Measurements from ENCODE around the gene LEMD2. TPM values are rescaled to one million over a fixed set of nuclear protein-coding genes. Genes with fewer than 3 reads are reported as not detected.

Gene LEMD2
- total RNA-seq, 4 donors from 2014 or later = 36.4 to 65.3 (median 55.4) TPM

DNA sequence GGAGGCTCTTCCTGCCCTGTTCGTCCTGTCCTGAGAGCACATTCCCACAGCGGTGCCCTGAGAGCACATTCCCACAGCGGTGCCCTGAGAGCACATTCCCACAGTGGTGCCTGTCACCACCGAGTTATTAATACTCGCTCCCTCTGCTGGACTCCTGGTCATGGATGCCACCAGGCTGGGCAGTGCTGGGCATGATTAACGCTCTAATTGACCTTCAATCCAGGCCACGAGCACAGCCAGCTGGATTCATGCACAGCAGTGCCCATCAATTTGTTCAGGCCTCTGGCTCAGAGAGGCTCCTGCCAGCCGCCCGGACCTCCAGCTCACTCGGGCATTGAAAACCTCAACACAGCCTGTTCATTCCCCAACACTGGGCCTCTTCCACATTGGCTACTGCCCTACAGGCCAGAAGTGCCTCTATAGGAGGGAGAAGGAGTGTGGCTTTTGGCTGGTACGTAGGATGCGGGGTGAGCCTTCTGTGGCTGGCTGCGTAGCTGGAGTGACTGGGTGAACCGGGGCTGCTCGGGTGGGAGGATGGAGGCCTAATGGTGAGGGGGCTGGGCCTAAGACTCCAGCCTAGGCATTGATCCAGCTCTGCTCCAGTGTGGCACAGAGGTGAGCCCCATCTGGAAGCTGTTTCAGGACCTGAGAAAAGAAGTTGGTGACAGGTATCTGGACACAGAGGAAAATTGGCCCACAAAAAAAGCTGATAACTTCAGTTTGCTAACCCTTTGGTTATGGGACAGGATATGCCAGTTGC is 51.5 kb downstream of the LEMD2 start:
- WGBS = 87% methylated on average over 14 of the region's 15 CpGs
- Histone ChIP-seq H3K4me3 (no peak overlapping the region), H3K4me1 (peaks cover 0 to 49% (median 0%) of the 10 kb centered on the region in 4 donors), H3K36me3 (peaks cover 0 to 47% (median 0%) of the 10 kb centered on the region in 4 donors), H3K27ac (replicated peaks in 1 of 4) (no peak overlapping the region), H3K27me3 (peaks cover 0 to 6% (median 0%) of the 10 kb centered on the region in 4 donors), H3K9me3 (no peaks in the 10 kb centered on the region)
- TF ChIP-seq, protein P1, sequence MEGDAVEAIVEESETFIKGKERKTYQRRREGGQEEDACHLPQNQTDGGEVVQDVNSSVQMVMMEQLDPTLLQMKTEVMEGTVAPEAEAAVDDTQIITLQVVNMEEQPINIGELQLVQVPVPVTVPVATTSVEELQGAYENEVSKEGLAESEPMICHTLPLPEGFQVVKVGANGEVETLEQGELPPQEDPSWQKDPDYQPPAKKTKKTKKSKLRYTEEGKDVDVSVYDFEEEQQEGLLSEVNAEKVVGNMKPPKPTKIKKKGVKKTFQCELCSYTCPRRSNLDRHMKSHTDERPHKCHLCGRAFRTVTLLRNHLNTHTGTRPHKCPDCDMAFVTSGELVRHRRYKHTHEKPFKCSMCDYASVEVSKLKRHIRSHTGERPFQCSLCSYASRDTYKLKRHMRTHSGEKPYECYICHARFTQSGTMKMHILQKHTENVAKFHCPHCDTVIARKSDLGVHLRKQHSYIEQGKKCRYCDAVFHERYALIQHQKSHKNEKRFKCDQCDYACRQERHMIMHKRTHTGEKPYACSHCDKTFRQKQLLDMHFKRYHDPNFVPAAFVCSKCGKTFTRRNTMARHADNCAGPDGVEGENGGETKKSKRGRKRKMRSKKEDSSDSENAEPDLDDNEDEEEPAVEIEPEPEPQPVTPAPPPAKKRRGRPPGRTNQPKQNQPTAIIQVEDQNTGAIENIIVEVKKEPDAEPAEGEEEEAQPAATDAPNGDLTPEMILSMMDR (IDR thresholded peaks at IDR 0.05) = no peak
- TF ChIP-seq EP300 (IDR thresholded peaks at IDR 0.05) = no peak
- TF ChIP-seq POLR2A (IDR thresholded peaks at IDR 0.05; ENCODE audit: low read depth) = no peak
- TF ChIP-seq POLR2AphosphoS5 (IDR thresholded peaks at IDR 0.05) = no peak
- no peak for DNase-seq (ENCODE audit: extremely low spot score)
- intact Hi-C loops (cut with DNase I) = no loop called here

DNA sequence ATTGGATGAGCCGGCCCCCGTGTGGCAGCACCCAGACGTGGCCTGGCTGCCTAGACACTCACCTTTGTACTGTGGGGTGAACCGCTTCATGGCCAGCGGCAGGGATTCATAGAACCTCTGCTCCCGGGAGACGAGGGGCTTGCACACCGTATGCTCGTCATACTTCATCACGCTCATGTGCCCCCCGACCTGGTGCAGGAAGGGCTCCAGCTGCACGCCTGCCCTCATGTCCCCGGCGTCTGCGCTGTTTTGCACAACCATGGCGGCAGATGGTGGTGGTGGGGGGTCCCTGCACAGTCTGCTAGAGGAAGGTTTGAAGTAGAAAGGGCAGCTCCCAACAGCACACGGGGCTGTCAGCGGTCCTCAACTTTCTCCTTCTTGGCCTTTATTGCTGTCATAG is 53.7 kb downstream of the LEMD2 start:
- H3K27ac ChIP-seq (replicated peaks in 1 of 4) = no peak overlapping the region
- intact Hi-C loops (cut with DNase I) = no loop called here

DNA sequence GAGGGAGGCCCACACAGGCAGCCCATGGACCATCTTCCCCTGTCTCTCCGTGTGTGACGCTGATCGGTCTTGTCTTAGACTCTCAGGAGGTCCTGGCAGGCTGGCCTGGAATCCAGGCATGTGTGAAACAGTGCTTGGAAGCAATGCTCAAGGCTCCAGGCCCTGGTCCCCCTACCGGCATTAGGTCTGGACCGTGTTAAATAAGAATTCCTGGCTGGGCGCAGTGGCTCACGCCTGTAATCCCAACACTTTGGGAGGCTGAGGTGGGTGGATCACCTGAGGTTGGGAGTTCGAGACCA is 55.3 kb downstream of the LEMD2 start:
- WGBS = 93% methylated on average over 8 of the region's 8 CpGs

More for the DNA sequence above, 53.7 kb downstream of the LEMD2 start:
- no peaks in the 10 kb centered on the region for H3K9me3 ChIP-seq
- H3K36me3 ChIP-seq = peaks cover 0 to 50% (median 0%) of the 10 kb centered on the region in 4 donors
- peaks cover 0 to 55% (median 0%) of the 10 kb centered on the region in 4 donors for H3K4me1 ChIP-seq
- H3K27me3 ChIP-seq = no peaks in the 10 kb centered on the region
- H3K4me3 ChIP-seq = no peak overlapping the region
- no peak for TF ChIP-seq EP300 (IDR thresholded peaks at IDR 0.05)
- TF ChIP-seq, protein P1 (IDR thresholded peaks at IDR 0.05) = no peak
- no peak for TF ChIP-seq POLR2A (IDR thresholded peaks at IDR 0.05; ENCODE audit: low read depth)
- no peak for TF ChIP-seq POLR2AphosphoS5 (IDR thresholded peaks at IDR 0.05)
- no peak for DNase-seq (ENCODE audit: extremely low spot score)
- 86% methylated on average over 12 of the region's 18 CpGs for WGBS

DNA sequence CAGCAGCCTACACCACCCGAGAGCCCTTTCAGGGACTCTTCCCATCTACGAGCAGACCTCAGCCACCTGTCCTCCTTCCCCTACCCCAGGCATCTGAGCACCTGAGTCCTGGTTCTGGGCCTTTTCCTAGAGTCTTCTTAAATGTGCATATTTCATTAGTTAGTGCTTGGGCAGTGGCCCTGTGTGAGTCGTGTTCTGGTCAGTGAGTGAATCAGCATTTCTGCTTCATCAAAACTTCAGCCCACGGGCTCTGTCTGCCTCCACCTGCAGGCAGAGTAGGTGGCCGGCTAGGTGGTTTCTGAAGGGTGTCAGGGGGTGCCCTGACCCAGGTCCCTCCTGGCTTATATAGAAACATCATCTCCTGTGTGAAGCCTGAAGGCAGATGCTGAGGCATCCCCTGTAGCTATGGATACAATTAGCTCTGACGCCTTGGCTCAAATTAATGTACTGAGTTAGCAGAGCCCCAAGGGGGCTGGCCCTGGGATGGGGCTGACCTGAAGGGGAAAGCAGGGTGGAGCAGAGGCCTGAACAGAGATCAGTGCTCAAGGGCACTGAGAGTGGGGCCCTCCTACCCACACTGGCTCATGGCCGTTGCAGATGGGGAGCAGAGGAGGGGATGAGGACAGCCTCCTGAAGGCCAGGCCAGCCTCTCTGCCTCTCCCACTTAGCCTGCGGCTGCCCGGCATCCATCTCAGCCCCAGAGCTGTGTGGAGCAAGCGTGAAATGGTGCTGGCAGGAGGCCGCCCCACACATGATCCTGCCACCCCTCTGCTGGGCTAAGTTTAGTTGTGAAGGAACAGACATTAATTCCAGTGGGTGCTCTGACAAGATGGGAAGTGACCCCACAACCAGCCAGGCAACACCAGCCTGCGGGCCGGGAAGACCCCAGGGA is 55.9 kb downstream of the LEMD2 start:
- intact Hi-C loops (cut with DNase I) = no loop called here
- DNase-seq (ENCODE audit: extremely low spot score) = no peak
- H3K27ac ChIP-seq (replicated peaks in 1 of 4) = no peak overlapping the region
- 95% methylated on average over 4 of the region's 13 CpGs for WGBS
- peaks cover 0 to 54% (median 0%) of the 10 kb centered on the region in 4 donors for H3K4me1 ChIP-seq
- H3K36me3 ChIP-seq = peaks cover 0 to 38% (median 0%) of the 10 kb centered on the region in 4 donors
- TF ChIP-seq EP300 (IDR thresholded peaks at IDR 0.05) = no peak
- no peak for TF ChIP-seq POLR2AphosphoS5 (IDR thresholded peaks at IDR 0.05)
- H3K4me3 ChIP-seq = no peak overlapping the region
- no peaks in the 10 kb centered on the region for H3K27me3 ChIP-seq
- H3K9me3 ChIP-seq = no peaks in the 10 kb centered on the region

More for the DNA sequence above, 55.3 kb downstream of the LEMD2 start:
- peaks cover 0 to 44% (median 0%) of the 10 kb centered on the region in 4 donors for H3K36me3 ChIP-seq
- H3K9me3 ChIP-seq = no peaks in the 10 kb centered on the region
- DNase-seq (ENCODE audit: extremely low spot score) = no peak
- intact Hi-C loops (cut with DNase I) = no loop called here
- no peak for TF ChIP-seq POLR2A (IDR thresholded peaks at IDR 0.05; ENCODE audit: low read depth)
- TF ChIP-seq EP300 (IDR thresholded peaks at IDR 0.05) = no peak
- no peak overlapping the region for H3K4me3 ChIP-seq
- peaks cover 0 to 55% (median 0%) of the 10 kb centered on the region in 4 donors for H3K4me1 ChIP-seq
- H3K27ac ChIP-seq (replicated peaks in 1 of 4) = no peak overlapping the region
- no peaks in the 10 kb centered on the region for H3K27me3 ChIP-seq

DNA sequence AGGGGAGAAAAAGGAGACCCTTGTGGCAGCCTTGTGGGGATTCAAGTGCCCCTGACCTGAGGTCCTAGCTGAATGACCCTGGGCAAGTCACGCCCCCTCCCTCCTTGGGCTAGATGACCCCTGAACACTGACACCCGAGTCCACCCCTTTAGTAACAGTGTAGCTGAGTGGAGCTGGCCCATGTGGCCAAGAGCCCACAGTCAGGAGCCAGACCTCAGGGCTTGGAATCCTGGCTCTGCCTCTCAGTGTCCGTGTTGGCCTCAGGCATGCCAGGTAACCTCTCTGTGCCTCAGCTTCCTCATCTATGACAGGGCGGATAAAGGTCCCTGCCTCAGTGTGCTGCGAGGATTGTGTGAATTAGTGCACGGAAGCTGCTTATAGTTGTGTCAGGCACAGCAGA is 56.5 kb downstream of the LEMD2 start:
- Histone ChIP-seq H3K4me3 (no peak overlapping the region), H3K9me3 (no peaks in the 10 kb centered on the region), H3K27me3 (no peaks in the 10 kb centered on the region), H3K27ac (replicated peaks in 1 of 4) (no peak overlapping the region), H3K36me3 (peaks cover 0 to 43% (median 0%) of the 10 kb centered on the region in 4 donors), H3K4me1 (peaks cover 0 to 59% (median 0%) of the 10 kb centered on the region in 4 donors)
- no peak for DNase-seq (ENCODE audit: extremely low spot score)
- 82% methylated on average over 2 of the region's 6 CpGs for WGBS
- TF ChIP-seq EP300 (IDR thresholded peaks at IDR 0.05) = no peak
- TF ChIP-seq, protein P1 (IDR thresholded peaks at IDR 0.05) = no peak
- TF ChIP-seq POLR2AphosphoS5 (IDR thresholded peaks at IDR 0.05) = no peak
- no peak for TF ChIP-seq POLR2A (IDR thresholded peaks at IDR 0.05; ENCODE audit: low read depth)
- intact Hi-C loops (cut with DNase I) = no loop called here

Measured in esophagus muscularis mucosa (tissue), 4 donors.